ENCODE results near the gene EFS.
"Not testable (repeated sequence)": the region's sequence is repeated elsewhere in the genome, so short reads cannot be mapped to it uniquely, and the experiment has no call there.

EFS gene

DNA sequence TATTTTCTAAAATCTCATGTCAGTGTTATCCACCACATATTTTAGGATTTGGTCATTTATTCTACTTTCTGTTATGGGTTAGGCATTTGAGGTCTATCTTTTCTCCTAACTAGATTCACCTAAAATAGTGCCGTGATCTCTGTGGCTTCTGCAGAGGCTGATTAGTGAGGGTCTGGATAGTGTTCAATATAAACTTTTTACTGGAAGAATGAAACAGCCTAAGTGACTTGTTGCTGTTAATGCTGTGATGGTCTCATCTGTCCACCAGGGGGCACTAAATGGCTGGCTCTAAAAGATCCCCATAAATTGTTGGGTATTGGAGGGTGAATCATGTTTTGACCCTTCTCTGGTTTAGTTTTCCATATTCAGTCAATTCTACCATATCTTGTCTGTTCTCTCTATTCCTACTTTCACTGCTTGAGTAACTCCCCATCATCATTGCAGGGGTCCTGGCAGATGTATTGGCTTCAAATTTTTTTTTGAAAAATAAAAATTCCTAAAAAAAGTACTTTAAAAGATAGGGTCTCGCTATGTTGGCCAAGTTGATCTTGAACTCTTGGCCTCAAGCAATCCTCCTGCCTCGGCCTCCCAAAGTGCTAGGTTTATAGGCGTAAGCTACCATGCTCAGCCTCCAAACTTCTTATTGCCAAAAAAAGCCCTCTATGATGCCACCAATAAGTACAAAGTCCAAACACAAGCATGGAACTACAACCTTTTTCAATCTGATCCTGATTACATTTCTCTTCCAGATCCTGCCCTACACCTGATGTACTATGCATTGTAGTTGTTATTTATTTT, 36.8 kb downstream of the EFS start:
- peak; percentile 28 to 69 for DNase-seq (ENCODE audit: low read depth in 1 of 2, low spot score in 1 of 2)

DNA sequence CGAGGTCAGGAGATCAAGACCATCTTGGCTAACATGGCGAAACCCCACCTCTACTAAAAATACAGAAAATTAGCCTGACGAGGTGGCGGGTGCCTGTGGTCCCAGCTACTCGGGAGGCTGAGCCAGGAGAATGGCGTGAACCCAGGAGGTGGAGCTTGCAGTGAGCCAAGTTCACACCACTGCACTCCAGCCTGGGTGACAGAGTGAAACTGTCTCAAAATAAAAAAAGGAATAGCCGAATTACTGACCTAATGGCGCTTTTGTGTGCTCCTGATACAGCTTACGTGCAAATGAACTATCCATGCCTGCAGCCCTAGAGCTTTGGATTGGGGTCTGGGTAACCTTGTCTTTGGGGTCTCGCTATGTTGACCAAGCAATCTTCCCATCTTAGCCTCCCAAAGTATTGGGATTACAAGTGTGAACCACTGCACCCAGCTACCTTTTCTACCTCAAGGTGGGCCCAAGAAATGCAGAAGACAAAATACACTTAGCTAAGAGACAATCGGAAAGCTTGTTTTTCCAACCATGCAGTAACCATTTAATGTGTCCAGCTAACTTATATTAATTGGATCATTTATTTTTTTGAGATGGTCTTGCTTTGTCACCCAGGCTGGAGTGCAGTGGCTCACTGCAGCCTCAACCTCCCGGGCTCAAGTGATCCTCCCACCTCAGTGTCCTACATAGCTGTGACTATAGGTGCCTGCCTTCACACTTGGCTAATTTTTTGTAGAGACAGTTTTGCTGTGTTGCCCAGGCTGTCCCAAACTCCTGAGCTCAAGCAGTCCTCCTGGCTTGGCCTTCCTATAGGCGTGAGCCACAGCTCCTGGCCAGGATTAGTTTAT, 38.3 kb downstream of the EFS start:
- DNase-seq (ENCODE audit: low read depth in 1 of 2, low spot score in 1 of 2): no peak

GRCh38 chr14:23325746-23326145, 39.2 kb downstream of the EFS start:
- DNase-seq (ENCODE audit: low read depth in 1 of 2, low spot score in 1 of 2): not testable (repeated sequence)

GRCh38 chr14:23324993-23325392, 40.0 kb downstream of the EFS start:
- DNase-seq (ENCODE audit: low read depth in 1 of 2, low spot score in 1 of 2): no peak

DNA sequence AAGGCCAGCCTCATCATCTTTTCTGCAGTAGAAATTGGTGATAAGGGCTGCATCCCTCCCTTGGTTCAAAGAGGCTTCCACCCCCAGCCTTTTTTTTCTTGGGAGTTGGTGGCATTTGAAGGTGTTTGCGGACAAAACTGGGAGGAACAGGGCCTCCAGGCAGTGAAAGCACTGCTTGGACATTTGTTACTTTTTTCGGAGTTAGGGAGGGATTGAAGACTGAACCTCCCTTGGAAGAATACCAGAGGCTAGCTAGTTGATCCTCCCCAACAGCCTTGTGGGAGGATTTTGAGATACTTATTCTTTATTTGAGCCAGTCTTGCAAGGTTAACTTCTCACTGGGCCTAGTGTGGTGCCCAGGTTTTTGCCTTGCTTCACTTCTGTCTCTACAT, 40.5 kb downstream of the EFS start:
- DNase-seq (ENCODE audit: low read depth in 1 of 2, low spot score in 1 of 2): no peak

DNA sequence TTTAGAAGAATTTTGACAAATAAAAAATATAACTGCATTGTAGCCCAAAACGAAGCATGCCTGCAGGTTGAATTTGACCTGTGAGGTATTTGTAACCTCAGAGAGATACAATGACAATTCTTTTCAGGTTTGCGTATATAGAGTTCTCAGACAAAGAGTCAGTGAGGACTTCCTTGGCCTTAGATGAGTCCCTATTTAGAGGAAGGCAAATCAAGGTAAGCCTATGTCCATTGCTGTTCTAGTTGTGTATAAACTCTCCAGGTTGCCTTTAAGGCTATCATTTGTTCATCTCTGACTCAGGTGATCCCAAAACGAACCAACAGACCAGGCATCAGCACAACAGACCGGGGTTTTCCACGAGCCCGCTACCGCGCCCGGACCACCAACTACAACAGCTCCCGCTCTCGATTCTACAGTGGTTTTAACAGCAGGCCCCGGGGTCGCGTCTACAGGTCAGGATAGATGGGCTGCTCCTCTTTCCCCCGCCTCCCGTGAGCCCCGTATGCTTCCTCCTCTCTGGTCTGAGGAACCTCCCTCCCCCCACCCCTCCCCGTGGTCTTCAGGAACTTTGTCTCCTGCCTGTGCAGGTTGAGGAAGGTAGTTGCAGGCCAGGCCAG, 41.0 kb downstream of the EFS start:
- DNase-seq (ENCODE audit: low read depth in 1 of 2, low spot score in 1 of 2): no peak

GRCh38 chr14:23322568-23323517, 42.1 kb downstream of the EFS start:
- no peak for DNase-seq (ENCODE audit: low read depth in 1 of 2, low spot score in 1 of 2)

- DNase-seq (ENCODE audit: low read depth in 1 of 2, low spot score in 1 of 2): peak; percentile 19 to 31
Measured at GRCh38 chr14:23321572-23322547, 43.1 kb downstream of the EFS start.

DNA sequence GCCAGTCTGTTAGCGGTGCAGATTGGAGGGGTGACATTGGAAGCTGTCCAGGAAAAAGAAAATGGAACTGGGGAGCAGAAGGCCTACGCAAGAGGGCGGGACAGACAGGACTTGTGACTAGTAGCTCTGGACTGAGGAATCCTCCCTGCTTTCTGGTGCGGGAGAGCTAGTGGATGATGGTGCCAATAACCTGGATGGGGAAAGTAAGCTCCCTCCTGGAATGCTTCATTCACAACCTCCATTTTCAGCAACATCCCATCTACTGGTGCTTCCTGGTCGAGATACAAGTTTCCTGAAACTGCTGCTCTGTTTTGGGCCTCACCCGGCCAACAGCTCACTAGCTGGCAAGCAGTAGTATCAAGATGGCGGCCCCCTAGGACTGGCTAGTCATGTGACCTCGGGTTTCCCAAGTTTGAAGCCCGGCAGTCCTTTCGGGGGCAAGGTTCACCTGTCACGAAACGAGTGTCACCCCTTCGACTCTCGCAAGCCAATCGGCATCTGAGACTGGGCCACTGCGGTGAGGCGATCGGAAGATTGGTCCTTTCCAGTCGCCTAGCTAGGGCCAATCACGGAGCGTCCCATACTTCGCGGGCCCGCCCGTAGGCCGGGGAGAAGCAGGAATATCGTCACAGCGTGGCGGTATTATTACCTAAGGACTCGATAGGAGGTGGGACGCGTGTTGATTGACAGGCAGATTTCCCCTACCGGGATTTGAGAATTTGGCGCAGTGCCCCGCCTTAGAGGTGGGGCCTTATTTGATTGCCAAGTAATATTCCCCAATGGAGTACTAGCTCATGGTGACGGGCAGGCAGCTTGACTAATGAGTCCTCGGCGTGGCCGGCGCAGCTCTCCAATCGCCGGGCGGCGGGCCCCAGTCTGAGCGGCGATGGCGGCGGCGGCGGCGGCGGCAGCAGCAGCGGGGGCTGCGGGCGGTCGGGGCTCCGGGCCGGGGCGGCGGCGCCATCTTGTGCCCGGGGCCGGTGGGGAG, 44.1 kb downstream of the EFS start, which contains the start of gene PABPN1:
Gene PABPN1 (plus strand): TSS at position 874 of the 988 bp plus-strand sequence. CDS start 13 bp downstream, at position 887.
- peak; percentile 88 to 98 for DNase-seq (ENCODE audit: low read depth in 1 of 2, low spot score in 1 of 2)

- no peak for DNase-seq (ENCODE audit: low read depth in 1 of 2, low spot score in 1 of 2)
Measured at GRCh38 chr14:23319746-23320583, 45.0 kb downstream of the EFS start.

DNA sequence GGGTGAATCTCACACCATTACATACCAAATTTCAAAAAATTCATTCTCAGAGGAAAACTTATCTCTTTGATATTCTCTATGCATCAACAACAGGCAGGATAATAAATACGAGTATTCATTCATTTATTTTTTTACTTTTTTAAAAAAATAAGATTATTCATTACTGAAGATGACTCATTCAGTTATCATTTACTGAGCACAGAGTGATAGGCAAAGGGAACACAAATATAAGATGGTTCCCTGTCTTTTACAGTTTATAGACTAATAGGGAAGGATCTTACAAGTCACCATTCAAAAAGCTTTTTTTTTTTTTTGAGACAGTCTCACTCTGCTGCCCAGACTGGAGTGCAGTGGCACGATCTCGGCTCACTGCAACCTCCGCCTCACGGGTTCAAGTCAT, 48.7 kb downstream of the EFS start:
- no peak for DNase-seq (ENCODE audit: low read depth in 1 of 2, low spot score in 1 of 2)

- DNase-seq (ENCODE audit: low read depth in 1 of 2, low spot score in 1 of 2): no peak
Measured at GRCh38 chr14:23310546-23310945, 54.4 kb downstream of the EFS start.

DNA sequence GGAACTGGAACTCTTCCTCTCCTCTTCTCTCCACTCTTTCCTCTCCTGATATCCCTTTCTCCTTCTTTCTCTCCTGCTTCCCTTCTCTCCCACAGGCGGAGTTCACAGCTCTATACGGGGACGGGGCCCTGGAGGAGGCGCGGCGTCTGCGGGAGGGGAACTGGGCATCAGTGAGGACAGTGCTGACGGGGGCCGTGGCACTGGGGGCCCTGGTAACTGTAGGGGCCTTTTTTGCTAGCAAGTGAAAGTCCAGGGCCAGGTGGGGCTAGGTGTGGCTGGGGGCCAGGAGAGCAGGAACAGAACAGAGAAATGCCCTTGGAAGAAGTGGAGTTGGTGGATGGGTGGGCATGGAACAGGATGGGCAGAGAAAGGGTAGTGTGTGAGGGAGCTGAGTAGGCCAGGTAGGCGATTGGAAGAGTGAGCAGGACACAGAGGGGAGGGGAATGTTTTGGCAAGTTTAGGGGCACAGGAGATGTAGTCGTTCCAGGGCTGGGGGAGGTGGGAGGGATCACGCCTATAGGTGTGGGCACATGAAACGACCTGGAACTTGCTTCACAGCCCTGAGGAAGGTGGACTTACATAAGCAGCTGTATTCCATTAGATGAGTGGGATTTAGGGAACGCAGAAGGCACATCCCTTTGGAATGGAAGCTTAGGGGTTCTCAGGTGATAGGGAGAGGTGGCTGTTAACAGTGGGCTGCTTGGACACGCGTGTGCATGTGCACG, 56.1 kb downstream of the EFS start:
- DNase-seq (ENCODE audit: low read depth in 1 of 2, low spot score in 1 of 2): no peak

GRCh38 chr14:23307687-23308644, 57.0 kb downstream of the EFS start:
- no peak for DNase-seq (ENCODE audit: low read depth in 1 of 2, low spot score in 1 of 2)

DNA sequence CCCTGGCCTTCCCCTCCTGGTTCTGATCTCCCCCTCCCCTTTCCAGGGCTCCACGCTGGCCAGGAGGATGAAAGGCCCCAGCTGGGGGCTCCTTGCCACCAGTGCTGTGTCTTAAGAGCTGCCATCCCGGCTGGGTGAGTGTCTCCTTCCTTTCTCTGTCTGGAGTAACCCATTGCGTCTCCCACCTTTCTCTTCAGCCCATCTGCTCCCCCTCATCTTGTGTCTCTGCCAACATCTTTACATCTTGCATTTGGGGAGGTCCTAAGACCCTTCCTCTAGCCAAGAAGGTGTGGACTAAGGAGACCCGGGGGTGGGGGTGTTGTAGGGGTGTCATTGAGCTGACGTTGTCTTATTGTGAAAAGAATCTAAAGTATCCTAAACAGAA, 57.8 kb downstream of the EFS start:
- DNase-seq (ENCODE audit: low read depth in 1 of 2, low spot score in 1 of 2): no peak

Measured in activated CD4-positive, alpha-beta T cell treated with anti-CD3 and anti-CD28 coated beads, Interleukin-2, amount 50 U/mL, for 24 hours (primary cell).